HepG2 (cell line): Measurements from ENCODE around the gene HECA. TPM values are rescaled to one million over a fixed set of nuclear protein-coding genes. Genes with fewer than 3 reads are reported as not detected.

Source experiments
- ATF1 ChIP-seq: IDR thresholded peaks from 2 replicates; pipeline ENCODE4 v1.6.1; 2016; ENCODE audit warnings: mild to moderate bottlenecking, control low read depth
- BORCS8-MEF2B ChIP-seq: sonication (generic); formaldehyde crosslinking; IDR thresholded peaks from 2 replicates; pipeline ENCODE4 v1.8.0; 2022; ENCODE audit warnings: mild to moderate bottlenecking, missing genetic modification reagents
- CBFB ChIP-seq: sonication (generic); formaldehyde crosslinking; IDR thresholded peaks from 2 replicates; pipeline ENCODE4 v1.4.0; 2020; ENCODE audit warnings: missing genetic modification reagents
- GATAD1 ChIP-seq: IDR thresholded peaks from 2 replicates; pipeline ENCODE4 v1.6.1; 2016; ENCODE audit warnings: missing genetic modification reagents, missing compliant biosample characterization
- HDAC2 ChIP-seq: sonication (generic); formaldehyde crosslinking; IDR thresholded peaks from 2 replicates; pipeline ENCODE4 v1.4.0; 2020; ENCODE audit warnings: missing genetic modification reagents
- MLLT10 ChIP-seq: sonication (generic); formaldehyde crosslinking; IDR thresholded peaks from 2 replicates; pipeline ENCODE4 v1.4.0; 2020; ENCODE audit warnings: missing genetic modification reagents
- MXI1 ChIP-seq: IDR thresholded peaks from 3 replicates; pipeline ENCODE4 v1.6.1; 2012; ENCODE audit warnings: low read depth, low read length, inconsistent platforms, borderline replicate concordance
- RELA ChIP-seq: sonication (generic); formaldehyde crosslinking; IDR thresholded peaks from 2 replicates; pipeline ENCODE4 v1.4.0; 2020; ENCODE audit warnings: missing genetic modification reagents
- SMYD3 ChIP-seq: sonication (generic); formaldehyde crosslinking; IDR thresholded peaks from 2 replicates; pipeline ENCODE4 v1.8.1; 2023; ENCODE audit warnings: mild to moderate bottlenecking, missing genetic modification reagents
- STAT5B ChIP-seq: sonication (generic); formaldehyde crosslinking; IDR thresholded peaks from 2 replicates; pipeline ENCODE4 v1.4.0; 2020; ENCODE audit warnings: missing genetic modification reagents
- ZBTB1 ChIP-seq: sonication (generic); formaldehyde crosslinking; IDR thresholded peaks from 2 replicates; pipeline ENCODE4 v1.4.0; 2020; ENCODE audit warnings: missing genetic modification reagents, borderline replicate concordance
- ZBTB2 ChIP-seq: sonication (generic); formaldehyde crosslinking; IDR thresholded peaks from 2 replicates; pipeline ENCODE4 v1.8.0; 2022; ENCODE audit warnings: low read depth, missing genetic modification reagents
- ZNF143 ChIP-seq: sonication (generic); formaldehyde crosslinking; IDR thresholded peaks from 2 replicates; pipeline ENCODE4 v1.4.0; 2020; ENCODE audit warnings: missing genetic modification reagents
- ZNF234 ChIP-seq: sonication (generic); formaldehyde crosslinking; conservative IDR thresholded peaks from 2 replicates; pipeline ENCODE4 v1.5.1; 2020; ENCODE audit warnings: mild to moderate bottlenecking, missing genetic modification reagents
- ZNF484 ChIP-seq: sonication (generic); formaldehyde crosslinking; IDR thresholded peaks from 2 replicates; pipeline ENCODE4 v1.5.1; 2020; ENCODE audit warnings: mild to moderate bottlenecking, low read depth, missing genetic modification reagents, borderline replicate concordance
- ZNF496 ChIP-seq: sonication (generic); formaldehyde crosslinking; IDR thresholded peaks from 2 replicates; pipeline ENCODE4 v1.8.1; 2023; ENCODE audit warnings: mild to moderate bottlenecking, moderate library complexity, missing genetic modification reagents; ENCODE audit not compliant: insufficient replicate concordance
- ZNF546 ChIP-seq: sonication (generic); formaldehyde crosslinking; conservative IDR thresholded peaks from 2 replicates; pipeline ENCODE4 v1.8.1; 2023; ENCODE audit warnings: mild to moderate bottlenecking, missing genetic modification reagents
- ZNF557 ChIP-seq: sonication (generic); formaldehyde crosslinking; IDR thresholded peaks from 2 replicates; pipeline ENCODE4 v1.4.0; 2020; ENCODE audit warnings: missing genetic modification reagents
- ZNF761 ChIP-seq: sonication (generic); formaldehyde crosslinking; conservative IDR thresholded peaks from 2 replicates; pipeline ENCODE4 v1.4.0; 2020; ENCODE audit warnings: mild to moderate bottlenecking, missing genetic modification reagents
- polyA plus RNA-seq, 8 experiments: library from polyadenylated mRNA; depleted of rRNA in 3 of 8; stranded (reverse) in 7 of 8; unstranded in 1 of 8; fragments of >200 nt; fragmentation: Illumina TruSeq in 4 of 8; extraction: Trizol in 4 of 8; gene quantifications; 2 replicates each; pipeline versions ENCODE4 v1.2.1 to v1.2.3, GENCODE V29; 2011 to 2016; ENCODE audit warnings: low read depth in 4 of 8, missing spikeins in 1 of 8, mixed read lengths in 1 of 8; ENCODE audit not compliant: insufficient read depth in 1 of 8
- total RNA-seq, 5 experiments: library from RNA; depleted of rRNA; stranded (reverse); fragments of >200 nt; fragmentation: Illumina TruSeq; extraction: Trizol; gene quantifications; 2 replicates each; pipeline ENCODE4 v1.2.3, GENCODE V29; 2016; ENCODE audit warnings: low read depth in 1 of 5
- TF ChIP-seq, protein P1 (sequence below): sonication (generic); formaldehyde crosslinking; IDR thresholded peaks from 2 replicates; pipeline ENCODE4 v1.5.1; 2020; ENCODE audit warnings: missing genetic modification reagents, mild to moderate bottlenecking, borderline replicate concordance
- TF ChIP-seq, protein P2 (sequence below): IDR thresholded peaks from 2 replicates; pipeline ENCODE4 v1.6.1; 2012; ENCODE audit warnings: low read depth, low read length, improper control_type of control experiment
- TF ChIP-seq, protein P3 (sequence below): sonication (generic); formaldehyde crosslinking; IDR thresholded peaks from 2 replicates; pipeline ENCODE4 v1.8.0; 2023; ENCODE audit warnings: mild to moderate bottlenecking, missing genetic modification reagents
- TF ChIP-seq, protein P4 (sequence below): sonication (generic); formaldehyde crosslinking; IDR thresholded peaks from 2 replicates; pipeline ENCODE4 v1.8.1; 2022; ENCODE audit warnings: mild to moderate bottlenecking, missing genetic modification reagents

Gene HECA
- total and polyA plus RNA-seq, 2 of the 13 experiments (the other 11 are each of a cell fraction or from before 2014, with no cell fraction given) = 0.18 to 0.49 TPM

DNA sequence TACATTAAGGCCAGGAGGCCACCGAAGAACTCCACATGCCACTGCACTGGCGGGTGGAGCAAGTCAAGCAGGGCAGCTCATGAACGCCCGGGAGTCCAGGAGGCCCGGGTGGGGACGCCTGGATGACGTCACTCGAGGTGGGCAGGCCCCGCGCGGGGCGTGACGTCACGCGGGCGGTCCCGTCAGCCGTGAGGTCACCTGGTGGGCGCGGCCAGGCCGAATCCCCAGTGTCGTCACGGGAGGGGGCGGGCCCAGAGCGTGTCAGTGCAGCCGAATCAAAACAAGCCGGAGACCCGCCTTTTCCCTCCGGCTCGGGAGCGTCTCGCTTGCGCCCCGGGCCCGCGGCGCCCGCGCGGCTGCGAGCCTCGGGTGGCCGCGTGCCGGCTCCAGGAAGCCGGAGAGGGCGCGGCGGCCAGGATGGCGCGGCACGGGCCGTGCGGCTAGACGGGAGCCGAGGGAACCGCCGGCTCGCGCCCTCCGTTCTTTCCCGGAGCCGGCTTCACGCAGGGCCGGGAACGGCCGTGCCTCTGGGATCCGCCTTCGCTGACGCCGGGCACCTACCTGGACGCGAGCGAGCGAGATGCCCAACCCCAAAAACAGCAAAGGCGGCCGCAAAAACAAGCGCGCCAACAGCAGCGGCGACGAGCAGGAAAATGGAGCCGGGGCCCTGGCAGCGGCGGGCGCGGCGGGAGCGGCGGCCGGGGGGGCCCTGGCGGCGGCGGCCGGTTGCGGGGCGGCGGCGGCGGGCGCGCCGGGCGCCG lies at the start of gene HECA (continued):
- TF ChIP-seq, protein P1, sequence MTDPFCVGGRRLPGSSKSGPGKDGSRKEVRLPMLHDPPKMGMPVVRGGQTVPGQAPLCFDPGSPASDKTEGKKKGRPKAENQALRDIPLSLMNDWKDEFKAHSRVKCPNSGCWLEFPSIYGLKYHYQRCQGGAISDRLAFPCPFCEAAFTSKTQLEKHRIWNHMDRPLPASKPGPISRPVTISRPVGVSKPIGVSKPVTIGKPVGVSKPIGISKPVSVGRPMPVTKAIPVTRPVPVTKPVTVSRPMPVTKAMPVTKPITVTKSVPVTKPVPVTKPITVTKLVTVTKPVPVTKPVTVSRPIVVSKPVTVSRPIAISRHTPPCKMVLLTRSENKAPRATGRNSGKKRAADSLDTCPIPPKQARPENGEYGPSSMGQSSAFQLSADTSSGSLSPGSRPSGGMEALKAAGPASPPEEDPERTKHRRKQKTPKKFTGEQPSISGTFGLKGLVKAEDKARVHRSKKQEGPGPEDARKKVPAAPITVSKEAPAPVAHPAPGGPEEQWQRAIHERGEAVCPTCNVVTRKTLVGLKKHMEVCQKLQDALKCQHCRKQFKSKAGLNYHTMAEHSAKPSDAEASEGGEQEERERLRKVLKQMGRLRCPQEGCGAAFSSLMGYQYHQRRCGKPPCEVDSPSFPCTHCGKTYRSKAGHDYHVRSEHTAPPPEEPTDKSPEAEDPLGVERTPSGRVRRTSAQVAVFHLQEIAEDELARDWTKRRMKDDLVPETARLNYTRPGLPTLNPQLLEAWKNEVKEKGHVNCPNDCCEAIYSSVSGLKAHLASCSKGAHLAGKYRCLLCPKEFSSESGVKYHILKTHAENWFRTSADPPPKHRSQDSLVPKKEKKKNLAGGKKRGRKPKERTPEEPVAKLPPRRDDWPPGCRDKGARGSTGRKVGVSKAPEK = no peak
- TF ChIP-seq HDAC2 (CRISPR knock-in tag) (0 out of 2 replicates have a peak, but pooled peaks have one; percentile 30), ZNF761 (no peak), MLLT10 (CRISPR knock-in tag) (no peak), GATAD1 (CRISPR knock-in tag) (0 out of 2 replicates have a peak, but pooled peaks have one; percentile 43), BORCS8-MEF2B (CRISPR knock-in tag) (no peak), ZNF143 (CRISPR knock-in tag) (no peak), ZNF546 (CRISPR knock-in tag) (no peak), ZNF484 (CRISPR knock-in tag) (no peak), STAT5B (CRISPR knock-in tag) (no peak), ZBTB2 (CRISPR knock-in tag) (no peak), ZNF234 (CRISPR knock-in tag) (no peak), CBFB (no peak), SMYD3 (CRISPR knock-in tag) (no peak), ATF1 (CRISPR knock-in tag) (peak; percentile 90), MXI1 (no peak), ZBTB1 (no peak), ZNF557 (no peak), ZNF496 (CRISPR knock-in tag) (no peak), RELA (CRISPR knock-in tag) (no peak)
- TF ChIP-seq, protein P2, sequence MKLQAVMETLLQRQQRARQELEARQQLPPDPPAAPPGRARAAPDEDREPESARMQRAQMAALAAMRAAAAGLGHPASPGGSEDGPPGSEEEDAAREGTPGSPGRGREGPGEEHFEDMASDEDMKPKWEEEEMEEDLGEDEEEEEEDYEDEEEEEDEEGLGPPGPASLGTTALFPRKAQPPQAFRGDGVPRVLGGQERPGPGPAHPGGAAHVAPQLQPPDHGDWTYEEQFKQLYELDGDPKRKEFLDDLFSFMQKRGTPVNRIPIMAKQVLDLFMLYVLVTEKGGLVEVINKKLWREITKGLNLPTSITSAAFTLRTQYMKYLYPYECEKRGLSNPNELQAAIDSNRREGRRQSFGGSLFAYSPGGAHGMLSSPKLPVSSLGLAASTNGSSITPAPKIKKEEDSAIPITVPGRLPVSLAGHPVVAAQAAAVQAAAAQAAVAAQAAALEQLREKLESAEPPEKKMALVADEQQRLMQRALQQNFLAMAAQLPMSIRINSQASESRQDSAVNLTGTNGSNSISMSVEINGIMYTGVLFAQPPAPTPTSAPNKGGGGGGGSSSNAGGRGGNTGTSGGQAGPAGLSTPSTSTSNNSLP = no peak
- TF ChIP-seq, protein P3, sequence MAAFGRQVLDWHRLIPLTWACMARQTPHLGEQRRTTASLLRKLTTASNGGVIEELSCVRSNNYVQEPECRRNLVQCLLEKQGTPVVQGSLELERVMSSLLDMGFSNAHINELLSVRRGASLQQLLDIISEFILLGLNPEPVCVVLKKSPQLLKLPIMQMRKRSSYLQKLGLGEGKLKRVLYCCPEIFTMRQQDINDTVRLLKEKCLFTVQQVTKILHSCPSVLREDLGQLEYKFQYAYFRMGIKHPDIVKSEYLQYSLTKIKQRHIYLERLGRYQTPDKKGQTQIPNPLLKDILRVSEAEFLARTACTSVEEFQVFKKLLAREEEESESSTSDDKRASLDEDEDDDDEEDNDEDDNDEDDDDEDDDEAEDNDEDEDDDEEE (CRISPR knock-in tag) = no peak
- TF ChIP-seq, protein P4, sequence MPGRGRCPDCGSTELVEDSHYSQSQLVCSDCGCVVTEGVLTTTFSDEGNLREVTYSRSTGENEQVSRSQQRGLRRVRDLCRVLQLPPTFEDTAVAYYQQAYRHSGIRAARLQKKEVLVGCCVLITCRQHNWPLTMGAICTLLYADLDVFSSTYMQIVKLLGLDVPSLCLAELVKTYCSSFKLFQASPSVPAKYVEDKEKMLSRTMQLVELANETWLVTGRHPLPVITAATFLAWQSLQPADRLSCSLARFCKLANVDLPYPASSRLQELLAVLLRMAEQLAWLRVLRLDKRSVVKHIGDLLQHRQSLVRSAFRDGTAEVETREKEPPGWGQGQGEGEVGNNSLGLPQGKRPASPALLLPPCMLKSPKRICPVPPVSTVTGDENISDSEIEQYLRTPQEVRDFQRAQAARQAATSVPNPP (CRISPR knock-in tag) = no peak
